ENCODE measurements around the gene HYLS1. TPM values are rescaled to one million over a fixed set of nuclear protein-coding genes. Genes with fewer than 3 reads are reported as not detected.

HYLS1 gene
- total RNA-seq, 2 experiments from 2014 or later, result 4.6 to 5.2 TPM

- ATAC-seq (no peak), DNase-seq (no peak)
- Mint-ChIP-seq H3K9me3 (no peaks in the 10 kb centered on the region), H3K4me1 (ENCODE audit: low read depth) (peaks cover 4% of the 10 kb centered on the region), H3K27me3 (peaks cover 2% of the 10 kb centered on the region), H3K36me3 (ENCODE audit: low read depth) (no peaks in the 10 kb centered on the region), H3K4me3 (no peak within 1 kb of the TSS), H3K27ac (no peak within 1 kb of the TSS)
- TF ChIP-seq CTCF (IDR thresholded peaks at IDR 0.05), result no peak
- intact Hi-C loops (cut with micrococcal nuclease), result no loop called here
- ChIA-PET CTCF (interaction anchor here (2.0 kb wide), 1 partner anchor 133 kb away, joined by 4 read pairs; no protein-coding TSS in a partner anchor), POLR2A (no interaction called here)
Measured at GRCh38 chr11:125945797-125946520, 58.5 kb downstream of the HYLS1 start, which contains the start of gene VSIG10L2. TSS of gene VSIG10L2 (plus strand) at chr11:125946044. CDS start at chr11:125946056, 12 bp downstream.

- Mint-ChIP-seq H3K9me3 (no peaks in the 10 kb centered on the region), H3K4me1 (ENCODE audit: low read depth) (peaks cover 4% of the 10 kb centered on the region), H3K4me3 (no peak overlapping the region), H3K27ac (no peak overlapping the region), H3K36me3 (ENCODE audit: low read depth) (no peaks in the 10 kb centered on the region), H3K27me3 (peaks cover 3% of the 10 kb centered on the region)
- intact Hi-C loops (cut with micrococcal nuclease), result no loop called here
- no peak for TF ChIP-seq CTCF (IDR thresholded peaks at IDR 0.05)
- ChIA-PET POLR2A (no interaction called here), CTCF (no interaction called here)
- DNase-seq, result no peak
- no peak for ATAC-seq
Measured at GRCh38 chr11:125946712-125947418, 59.4 kb downstream of the HYLS1 start.

DNA sequence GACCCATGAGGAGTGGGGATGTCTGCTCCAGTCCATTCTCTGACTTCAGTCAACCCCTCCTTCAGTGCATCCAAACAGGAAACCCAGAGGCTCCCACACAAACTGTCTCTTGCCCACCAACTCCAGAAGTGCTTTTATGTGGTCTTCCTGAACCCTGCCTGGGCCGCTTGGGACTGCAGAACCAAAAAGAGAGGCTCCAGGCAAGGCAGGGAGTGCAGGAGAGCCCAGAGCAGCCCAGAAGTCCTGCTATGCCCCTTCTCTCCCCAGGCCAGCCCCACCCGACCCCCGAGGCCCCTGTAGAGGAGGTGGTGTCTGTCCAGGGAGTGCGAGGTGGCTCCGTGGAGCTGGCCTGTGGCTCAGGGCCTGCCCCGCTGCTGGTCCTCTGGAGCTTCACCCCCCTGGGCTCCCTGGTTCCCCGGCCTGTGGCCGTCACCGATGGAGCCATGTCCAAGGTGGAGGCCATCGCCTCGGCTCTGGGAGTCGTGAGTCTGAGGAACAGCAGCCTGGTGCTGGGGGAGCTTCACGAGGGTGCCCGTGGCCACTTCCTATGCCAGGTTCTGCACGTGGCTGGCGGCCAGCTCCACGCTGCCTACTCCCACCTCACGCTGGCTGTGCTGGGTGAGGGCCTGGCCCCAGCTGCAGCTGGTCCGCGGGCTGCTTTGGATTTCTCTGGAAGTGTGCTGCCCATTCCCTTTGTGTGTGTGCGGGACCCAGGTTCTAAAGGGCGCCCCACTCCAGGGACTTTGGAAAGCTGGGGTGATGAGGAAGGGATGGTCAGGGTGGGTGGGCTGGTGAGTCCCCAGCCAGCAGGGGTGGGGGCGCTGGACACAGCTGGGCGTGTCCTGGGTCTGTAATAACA is 60.2 kb downstream of the HYLS1 start:
- DNase-seq, result no peak
- Mint-ChIP-seq H3K4me1 (ENCODE audit: low read depth) (no peaks in the 10 kb centered on the region), H3K27me3 (peaks cover 3% of the 10 kb centered on the region), H3K9me3 (no peaks in the 10 kb centered on the region), H3K27ac (no peak overlapping the region), H3K36me3 (ENCODE audit: low read depth) (no peaks in the 10 kb centered on the region), H3K4me3 (no peak overlapping the region)
- TF ChIP-seq CTCF (IDR thresholded peaks at IDR 0.05), result no peak
- no peak for ATAC-seq
- intact Hi-C loops (cut with micrococcal nuclease), result no loop called here
- ChIA-PET POLR2A (no interaction called here), CTCF (no interaction called here)

GRCh38 chr11:125948278-125949051 is 61.0 kb downstream of the HYLS1 start:
- no peak overlapping the region for H3K4me3 Mint-ChIP-seq

More at GRCh38 chr11:125948278-125949051, 61.0 kb downstream of the HYLS1 start:
- intact Hi-C loops (cut with micrococcal nuclease), result no loop called here
- CTCF ChIA-PET, result no interaction called here
- H3K4me1 Mint-ChIP-seq (ENCODE audit: low read depth), result no peaks in the 10 kb centered on the region
- POLR2A ChIA-PET, result no interaction called here
- H3K9me3 Mint-ChIP-seq, result no peaks in the 10 kb centered on the region
- ATAC-seq (no peak), DNase-seq (no peak)
- no peaks in the 10 kb centered on the region for H3K36me3 Mint-ChIP-seq (ENCODE audit: low read depth)
- no peak for TF ChIP-seq CTCF (IDR thresholded peaks at IDR 0.05)
- no peak overlapping the region for H3K27ac Mint-ChIP-seq
- peaks cover 3% of the 10 kb centered on the region for H3K27me3 Mint-ChIP-seq
